ENCODE measurements around the gene NGF. TPM values are rescaled to one million over a fixed set of nuclear protein-coding genes. Genes with fewer than 3 reads are reported as not detected.

The NGF gene
- total and polyA plus RNA-seq, 2 experiments from 2014 or later, result 0.37 to 2.6 TPM

DNA sequence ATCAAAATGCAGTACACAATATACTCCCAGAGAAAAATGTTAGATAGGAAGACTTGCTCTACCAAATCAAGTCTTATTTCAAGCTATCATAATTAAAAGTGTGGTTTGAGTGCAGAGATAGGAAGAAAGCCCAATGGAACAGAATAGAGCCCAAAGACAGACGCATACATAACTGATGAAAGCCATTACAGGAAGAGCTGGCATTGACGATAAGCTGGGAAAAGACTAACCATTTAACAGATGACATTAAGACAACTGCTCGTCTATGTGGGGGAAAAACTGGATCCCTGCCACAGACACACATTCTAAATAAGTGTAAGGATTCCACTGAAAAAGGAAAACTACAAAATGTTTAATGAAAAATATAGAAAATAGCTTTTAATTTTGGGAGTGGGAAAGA, 85.5 kb downstream of the NGF start:
- Histone ChIP-seq H3K9me2 (replicated peaks; ENCODE audit: insufficient read depth) (no peaks in the 10 kb centered on the region), H3K4me3 (no peak overlapping the region), H2AFZ (no peak overlapping the region), H4K20me1 (ENCODE audit: insufficient read depth, poor library complexity, severe bottlenecking) (no peaks in the 10 kb centered on the region), H3K79me2 (no peaks in the 10 kb centered on the region), H3K4me2 (no peak overlapping the region), H3K27me3 (no peaks in the 10 kb centered on the region), H3K27ac (peak overlapping the region; percentile 69), H3K36me3 (replicated peaks; ENCODE audit: insufficient read depth, low read depth) (no peaks in the 10 kb centered on the region), H3K4me1 (ENCODE audit: insufficient read depth) (peaks cover 14% of the 10 kb centered on the region), H3K9me3 (ENCODE audit: low read depth) (no peaks in the 10 kb centered on the region)
- TF ChIP-seq EZH2 (IDR thresholded peaks at IDR 0.05; ENCODE audit: borderline replicate concordance) (no peak), EZH2phosphoT487 (IDR thresholded peaks at IDR 0.05; ENCODE audit: low read depth, severe bottlenecking, unreplicated experiment) (no peak)
- TF ChIP-seq, protein P1, sequence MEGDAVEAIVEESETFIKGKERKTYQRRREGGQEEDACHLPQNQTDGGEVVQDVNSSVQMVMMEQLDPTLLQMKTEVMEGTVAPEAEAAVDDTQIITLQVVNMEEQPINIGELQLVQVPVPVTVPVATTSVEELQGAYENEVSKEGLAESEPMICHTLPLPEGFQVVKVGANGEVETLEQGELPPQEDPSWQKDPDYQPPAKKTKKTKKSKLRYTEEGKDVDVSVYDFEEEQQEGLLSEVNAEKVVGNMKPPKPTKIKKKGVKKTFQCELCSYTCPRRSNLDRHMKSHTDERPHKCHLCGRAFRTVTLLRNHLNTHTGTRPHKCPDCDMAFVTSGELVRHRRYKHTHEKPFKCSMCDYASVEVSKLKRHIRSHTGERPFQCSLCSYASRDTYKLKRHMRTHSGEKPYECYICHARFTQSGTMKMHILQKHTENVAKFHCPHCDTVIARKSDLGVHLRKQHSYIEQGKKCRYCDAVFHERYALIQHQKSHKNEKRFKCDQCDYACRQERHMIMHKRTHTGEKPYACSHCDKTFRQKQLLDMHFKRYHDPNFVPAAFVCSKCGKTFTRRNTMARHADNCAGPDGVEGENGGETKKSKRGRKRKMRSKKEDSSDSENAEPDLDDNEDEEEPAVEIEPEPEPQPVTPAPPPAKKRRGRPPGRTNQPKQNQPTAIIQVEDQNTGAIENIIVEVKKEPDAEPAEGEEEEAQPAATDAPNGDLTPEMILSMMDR (IDR thresholded peaks at IDR 0.05; ENCODE audit: poor library complexity), result no peak
- DNase-seq (ENCODE audit: low spot score), result no peak
- WGBS (ENCODE audit: low lambda C conversion rate, missing lambda C conversion rate), result 45% methylated on average over 3 of the region's 3 CpGs

GRCh38 chr1:115251856-115252255, 86.2 kb downstream of the NGF start:
- Histone ChIP-seq H3K4me2 (peak overlapping the region; percentile 45), H3K9me3 (ENCODE audit: low read depth) (no peaks in the 10 kb centered on the region), H3K9me2 (replicated peaks; ENCODE audit: insufficient read depth) (no peaks in the 10 kb centered on the region), H3K4me3 (no peak overlapping the region), H3K36me3 (replicated peaks; ENCODE audit: insufficient read depth, low read depth) (no peaks in the 10 kb centered on the region), H3K4me1 (ENCODE audit: insufficient read depth) (peaks cover 14% of the 10 kb centered on the region), H2AFZ (no peak overlapping the region), H3K27me3 (no peaks in the 10 kb centered on the region), H3K27ac (peak overlapping the region; percentile 75), H3K79me2 (no peaks in the 10 kb centered on the region), H4K20me1 (ENCODE audit: insufficient read depth, poor library complexity, severe bottlenecking) (no peaks in the 10 kb centered on the region)
- 52% methylated on average over 2 of the region's 2 CpGs for WGBS (ENCODE audit: low lambda C conversion rate, missing lambda C conversion rate)
- TF ChIP-seq EZH2 (IDR thresholded peaks at IDR 0.05; ENCODE audit: borderline replicate concordance) (no peak), EZH2phosphoT487 (IDR thresholded peaks at IDR 0.05; ENCODE audit: low read depth, severe bottlenecking, unreplicated experiment) (no peak)
- TF ChIP-seq, protein P1 (IDR thresholded peaks at IDR 0.05; ENCODE audit: poor library complexity), result no peak
- peak; percentile 60 for DNase-seq (ENCODE audit: low spot score)

- TF ChIP-seq EZH2 (IDR thresholded peaks at IDR 0.05; ENCODE audit: borderline replicate concordance) (no peak), EZH2phosphoT487 (IDR thresholded peaks at IDR 0.05; ENCODE audit: low read depth, severe bottlenecking, unreplicated experiment) (no peak)
- TF ChIP-seq, protein P1 (IDR thresholded peaks at IDR 0.05; ENCODE audit: poor library complexity), result no peak
- 26% methylated on average over 2 of the region's 2 CpGs for WGBS (ENCODE audit: low lambda C conversion rate, missing lambda C conversion rate)
- Histone ChIP-seq H3K36me3 (replicated peaks; ENCODE audit: insufficient read depth, low read depth) (no peaks in the 10 kb centered on the region), H3K4me1 (ENCODE audit: insufficient read depth) (peaks cover 14% of the 10 kb centered on the region), H3K27ac (peak overlapping the region; percentile 75), H3K9me3 (ENCODE audit: low read depth) (no peaks in the 10 kb centered on the region), H4K20me1 (ENCODE audit: insufficient read depth, poor library complexity, severe bottlenecking) (no peaks in the 10 kb centered on the region), H2AFZ (no peak overlapping the region), H3K4me2 (peak overlapping the region; percentile 45), H3K9me2 (replicated peaks; ENCODE audit: insufficient read depth) (no peaks in the 10 kb centered on the region), H3K27me3 (no peaks in the 10 kb centered on the region), H3K4me3 (no peak overlapping the region), H3K79me2 (no peaks in the 10 kb centered on the region)
- DNase-seq (ENCODE audit: low spot score), result no peak
These were observed 86.7 kb downstream of the NGF start for GRCh38 chr1:115251340-115251748.

DNA sequence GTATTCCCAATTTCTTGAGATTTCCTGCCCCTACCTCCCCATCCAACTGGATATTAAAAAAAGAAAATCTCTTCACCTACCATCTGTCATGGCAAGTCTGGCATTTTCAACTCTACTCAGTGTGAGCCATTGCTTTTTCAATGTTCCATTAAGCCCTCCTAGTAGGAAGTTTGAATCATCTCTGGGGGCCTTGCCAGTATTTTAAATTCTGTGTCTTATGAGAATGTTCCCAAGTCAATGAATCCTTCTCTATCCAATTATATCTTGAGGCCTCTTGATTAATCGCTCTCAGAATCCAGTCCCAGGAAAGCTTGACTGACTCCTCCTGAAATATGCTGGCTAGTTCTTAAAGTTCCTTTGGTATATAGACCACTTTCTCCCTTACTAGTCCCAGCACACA, 91.5 kb downstream of the NGF start:
- no peak for DNase-seq (ENCODE audit: low spot score)
- H2AFZ ChIP-seq, result no peak overlapping the region
- H3K4me1 ChIP-seq (ENCODE audit: insufficient read depth), result peaks cover 3% of the 10 kb centered on the region
- H3K79me2 ChIP-seq, result no peaks in the 10 kb centered on the region
- H3K27me3 ChIP-seq, result no peaks in the 10 kb centered on the region
- H3K36me3 ChIP-seq (replicated peaks; ENCODE audit: insufficient read depth, low read depth), result no peaks in the 10 kb centered on the region
- H3K9me3 ChIP-seq (ENCODE audit: low read depth), result no peaks in the 10 kb centered on the region
- TF ChIP-seq EZH2phosphoT487 (IDR thresholded peaks at IDR 0.05; ENCODE audit: low read depth, severe bottlenecking, unreplicated experiment), result no peak
- TF ChIP-seq, protein P1 (IDR thresholded peaks at IDR 0.05; ENCODE audit: poor library complexity), result no peak
- no peak for TF ChIP-seq EZH2 (IDR thresholded peaks at IDR 0.05; ENCODE audit: borderline replicate concordance)
- WGBS (ENCODE audit: low lambda C conversion rate, missing lambda C conversion rate), result 90% methylated on average over 1 of the region's 1 CpG
- no peak overlapping the region for H3K4me3 ChIP-seq
- no peak overlapping the region for H3K27ac ChIP-seq
- H4K20me1 ChIP-seq (ENCODE audit: insufficient read depth, poor library complexity, severe bottlenecking), result no peaks in the 10 kb centered on the region
- H3K9me2 ChIP-seq (replicated peaks; ENCODE audit: insufficient read depth), result no peaks in the 10 kb centered on the region
- H3K4me2 ChIP-seq, result no peak overlapping the region
